ENCODE data around the gene WNT11.

WNT11 gene

DNA sequence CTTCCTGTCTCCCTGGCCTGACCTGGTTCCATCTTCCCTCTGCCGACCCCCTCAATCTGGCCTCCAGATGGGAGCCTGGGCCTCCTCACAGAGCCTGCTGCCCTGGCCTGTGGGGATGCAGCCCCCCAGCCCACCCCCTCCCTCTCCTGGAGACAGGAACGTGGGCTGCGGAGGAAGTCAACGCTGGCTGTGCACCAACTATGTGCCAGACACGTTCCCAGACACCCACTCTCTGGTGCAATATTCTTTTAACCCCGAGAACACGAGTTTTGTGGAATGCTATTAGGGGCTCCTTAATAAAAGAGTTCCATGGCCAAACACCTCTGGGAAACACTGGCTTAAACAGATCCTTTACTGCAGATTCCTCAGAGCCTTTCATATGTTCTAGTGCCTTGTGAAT lies 15.9 kb downstream of the WNT11 start:
- no peaks in the 10 kb centered on the region for H3K27me3 ChIP-seq (ENCODE audit: insufficient read depth, low read length)
- H3K9ac ChIP-seq (ENCODE audit: low read length), result no peak overlapping the region
- no peak overlapping the region for H2AK5ac ChIP-seq (ENCODE audit: low read length)
- DNase-seq, result no peak
- H3K4ac ChIP-seq (ENCODE audit: low read depth, low read length), result no peak overlapping the region
- no peak overlapping the region for H3K27ac ChIP-seq (ENCODE audit: low read depth, low read length)
- H3K23ac ChIP-seq (ENCODE audit: low read length), result no peak overlapping the region
- H3K4me2 ChIP-seq (ENCODE audit: low read length), result no peak overlapping the region
- H3K4me3 ChIP-seq (ENCODE audit: low read depth, low read length), result no peak overlapping the region
- no peak overlapping the region for H4K8ac ChIP-seq (ENCODE audit: low read depth, low read length)
- no peak overlapping the region for H4K91ac ChIP-seq (ENCODE audit: low read depth, low read length)
- H3K18ac ChIP-seq (ENCODE audit: low read length), result no peak overlapping the region
- H3K14ac ChIP-seq (ENCODE audit: low read length), result no peak overlapping the region
- H3K4me1 ChIP-seq (ENCODE audit: control insufficient read depth in 1 of 2, insufficient read depth in 2 of 2, low read length in 2 of 2), result peaks cover 0 to under 1% of the 10 kb centered on the region in 2 experiments
- no CpG with 5 or more reads among the region's 7 CpGs for WGBS (ENCODE audit: extremely low coverage, insufficient coverage, insufficient read length)
- H2BK12ac ChIP-seq (ENCODE audit: low read length), result no peak overlapping the region
- no peak overlapping the region for H2AFZ ChIP-seq (ENCODE audit: insufficient read depth, low read length, poor library complexity)
- H3K36me3 ChIP-seq (ENCODE audit: control insufficient read depth in 1 of 2, insufficient read depth in 2 of 2, low read length in 2 of 2), result peaks cover 0 to 2% of the 10 kb centered on the region in 2 experiments
- H4K12ac ChIP-seq (ENCODE audit: low read depth, low read length), result no peak overlapping the region
- H3K79me2 ChIP-seq (ENCODE audit: control insufficient read depth, insufficient read depth, low read length, poor library complexity), result no peaks in the 10 kb centered on the region
- H2BK120ac ChIP-seq (ENCODE audit: insufficient read depth, low read length, poor library complexity), result no peak overlapping the region
- H3K9me3 ChIP-seq (ENCODE audit: insufficient read depth, low read depth, low read length), result no peaks in the 10 kb centered on the region
- no peaks in the 10 kb centered on the region for H3K79me1 ChIP-seq (ENCODE audit: low read length)
- H2BK5ac ChIP-seq (ENCODE audit: low read depth, low read length, poor library complexity), result no peak overlapping the region

GRCh38 chr11:76189682-76190081 lies 16.6 kb downstream of the WNT11 start:
- peaks cover 3% of the 10 kb centered on the region for H3K79me1 ChIP-seq (ENCODE audit: low read length)
- no peak overlapping the region for H2BK5ac ChIP-seq (ENCODE audit: low read depth, low read length, poor library complexity)
- H4K8ac ChIP-seq (ENCODE audit: low read depth, low read length), result no peak overlapping the region
- no peak overlapping the region for H4K12ac ChIP-seq (ENCODE audit: low read depth, low read length)
- no CpG with 5 or more reads among the region's 6 CpGs for WGBS (ENCODE audit: extremely low coverage, insufficient coverage, insufficient read length)
- no peak overlapping the region for H3K4me2 ChIP-seq (ENCODE audit: low read length)
- no peak overlapping the region for H3K4me3 ChIP-seq (ENCODE audit: low read depth, low read length)
- no peaks in the 10 kb centered on the region for H3K9me3 ChIP-seq (ENCODE audit: insufficient read depth, low read depth, low read length)
- no peak overlapping the region for H3K18ac ChIP-seq (ENCODE audit: low read length)
- H3K4me1 ChIP-seq (ENCODE audit: control insufficient read depth in 1 of 2, insufficient read depth in 2 of 2, low read length in 2 of 2), result peaks cover 5 to 7% of the 10 kb centered on the region in 2 experiments
- H4K91ac ChIP-seq (ENCODE audit: low read depth, low read length), result no peak overlapping the region
- no peak overlapping the region for H3K9ac ChIP-seq (ENCODE audit: low read length)
- H3K23ac ChIP-seq (ENCODE audit: low read length), result no peak overlapping the region
- no peak overlapping the region for H2AFZ ChIP-seq (ENCODE audit: insufficient read depth, low read length, poor library complexity)
- no peak overlapping the region for H3K4ac ChIP-seq (ENCODE audit: low read depth, low read length)
- H2BK120ac ChIP-seq (ENCODE audit: insufficient read depth, low read length, poor library complexity), result no peak overlapping the region
- H3K27me3 ChIP-seq (ENCODE audit: insufficient read depth, low read length), result no peaks in the 10 kb centered on the region
- H2AK5ac ChIP-seq (ENCODE audit: low read length), result no peak overlapping the region
- peaks cover 0 to 2% of the 10 kb centered on the region in 2 experiments for H3K36me3 ChIP-seq (ENCODE audit: control insufficient read depth in 1 of 2, insufficient read depth in 2 of 2, low read length in 2 of 2)
- DNase-seq, result no peak
- no peak overlapping the region for H3K27ac ChIP-seq (ENCODE audit: low read depth, low read length)
- H3K79me2 ChIP-seq (ENCODE audit: control insufficient read depth, insufficient read depth, low read length, poor library complexity), result no peaks in the 10 kb centered on the region
- no peak overlapping the region for H3K14ac ChIP-seq (ENCODE audit: low read length)
- H2BK12ac ChIP-seq (ENCODE audit: low read length), result no peak overlapping the region

GRCh38 chr11:76188873-76189272 lies 17.4 kb downstream of the WNT11 start:
- H3K14ac ChIP-seq (ENCODE audit: low read length), result no peak overlapping the region
- H3K4me1 ChIP-seq (ENCODE audit: control insufficient read depth in 1 of 2, insufficient read depth in 2 of 2, low read length in 2 of 2), result peaks cover 12 to 15% of the 10 kb centered on the region in 2 experiments
- H3K4me3 ChIP-seq (ENCODE audit: low read depth, low read length), result no peak overlapping the region
- H3K4me2 ChIP-seq (ENCODE audit: low read length), result no peak overlapping the region
- H2BK120ac ChIP-seq (ENCODE audit: insufficient read depth, low read length, poor library complexity), result no peak overlapping the region
- DNase-seq, result no peak
- H3K79me1 ChIP-seq (ENCODE audit: low read length), result peaks cover 8% of the 10 kb centered on the region
- H4K12ac ChIP-seq (ENCODE audit: low read depth, low read length), result no peak overlapping the region
- peaks cover 0 to 2% of the 10 kb centered on the region in 2 experiments for H3K36me3 ChIP-seq (ENCODE audit: control insufficient read depth in 1 of 2, insufficient read depth in 2 of 2, low read length in 2 of 2)
- no peak overlapping the region for H2BK12ac ChIP-seq (ENCODE audit: low read length)
- no peak overlapping the region for H2AFZ ChIP-seq (ENCODE audit: insufficient read depth, low read length, poor library complexity)
- no peak overlapping the region for H3K9ac ChIP-seq (ENCODE audit: low read length)
- H4K8ac ChIP-seq (ENCODE audit: low read depth, low read length), result no peak overlapping the region
- no peak overlapping the region for H4K91ac ChIP-seq (ENCODE audit: low read depth, low read length)
- H2AK5ac ChIP-seq (ENCODE audit: low read length), result no peak overlapping the region
- no CpG with 5 or more reads among the region's 4 CpGs for WGBS (ENCODE audit: extremely low coverage, insufficient coverage, insufficient read length)
- no peak overlapping the region for H3K27ac ChIP-seq (ENCODE audit: low read depth, low read length)
- no peaks in the 10 kb centered on the region for H3K27me3 ChIP-seq (ENCODE audit: insufficient read depth, low read length)
- no peaks in the 10 kb centered on the region for H3K9me3 ChIP-seq (ENCODE audit: insufficient read depth, low read depth, low read length)
- H3K79me2 ChIP-seq (ENCODE audit: control insufficient read depth, insufficient read depth, low read length, poor library complexity), result no peaks in the 10 kb centered on the region
- H2BK5ac ChIP-seq (ENCODE audit: low read depth, low read length, poor library complexity), result no peak overlapping the region
- H3K4ac ChIP-seq (ENCODE audit: low read depth, low read length), result no peak overlapping the region
- no peak overlapping the region for H3K23ac ChIP-seq (ENCODE audit: low read length)
- H3K18ac ChIP-seq (ENCODE audit: low read length), result no peak overlapping the region

DNA sequence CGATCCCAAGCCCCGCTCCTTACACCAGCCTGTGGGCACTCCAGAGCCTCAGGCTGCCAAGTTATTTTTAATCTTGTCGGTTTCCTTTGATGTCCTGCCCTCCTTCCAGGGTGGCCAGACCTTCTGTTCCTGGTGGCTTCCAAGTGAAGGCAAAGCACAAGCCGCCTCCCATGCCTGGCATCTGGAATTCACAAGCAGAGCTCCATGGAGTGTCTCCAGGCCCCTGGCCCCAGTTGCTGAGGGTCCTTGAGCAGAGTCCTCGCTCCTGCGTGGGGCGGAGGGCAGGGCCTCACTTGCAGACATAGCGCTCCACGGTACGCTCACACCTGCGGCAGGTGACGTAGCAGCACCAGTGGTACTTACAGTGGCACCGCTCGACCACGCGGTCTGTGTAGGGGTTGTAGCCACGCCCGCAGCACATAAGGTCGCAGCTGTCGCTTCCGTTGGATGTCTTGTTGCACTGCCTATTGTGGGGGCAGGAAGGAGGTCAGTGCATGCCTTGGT lies 19.5 kb downstream of the WNT11 start:
- Histone ChIP-seq H3K14ac (ENCODE audit: low read length) (no peak overlapping the region), H3K23ac (ENCODE audit: low read length) (no peak overlapping the region), H2BK120ac (ENCODE audit: insufficient read depth, low read length, poor library complexity) (no peak overlapping the region), H3K36me3 (ENCODE audit: control insufficient read depth in 1 of 2, insufficient read depth in 2 of 2, low read length in 2 of 2) (peaks cover 0 to 2% of the 10 kb centered on the region in 2 experiments), H3K4me3 (ENCODE audit: low read depth, low read length) (no peak overlapping the region), H2BK5ac (ENCODE audit: low read depth, low read length, poor library complexity) (no peak overlapping the region), H2AFZ (ENCODE audit: insufficient read depth, low read length, poor library complexity) (no peak overlapping the region), H3K27me3 (ENCODE audit: insufficient read depth, low read length) (no peaks in the 10 kb centered on the region), H3K18ac (ENCODE audit: low read length) (no peak overlapping the region), H3K4me2 (ENCODE audit: low read length) (no peak overlapping the region), H3K4me1 (ENCODE audit: control insufficient read depth in 1 of 2, insufficient read depth in 2 of 2, low read length in 2 of 2) (peaks cover 14 to 15% of the 10 kb centered on the region in 2 experiments), H3K79me2 (ENCODE audit: control insufficient read depth, insufficient read depth, low read length, poor library complexity) (no peaks in the 10 kb centered on the region), H2AK5ac (ENCODE audit: low read length) (no peak overlapping the region), H3K4ac (ENCODE audit: low read depth, low read length) (no peak overlapping the region), H2BK12ac (ENCODE audit: low read length) (no peak overlapping the region), H3K9ac (ENCODE audit: low read length) (no peak overlapping the region), H3K79me1 (ENCODE audit: low read length) (peaks cover 8% of the 10 kb centered on the region), H4K91ac (ENCODE audit: low read depth, low read length) (no peak overlapping the region), H3K9me3 (ENCODE audit: insufficient read depth, low read depth, low read length) (no peaks in the 10 kb centered on the region), H4K12ac (ENCODE audit: low read depth, low read length) (no peak overlapping the region), H4K8ac (ENCODE audit: low read depth, low read length) (no peak overlapping the region), H3K27ac (ENCODE audit: low read depth, low read length) (no peak overlapping the region)
- no peak for DNase-seq
- no CpG with 5 or more reads among the region's 21 CpGs for WGBS (ENCODE audit: extremely low coverage, insufficient coverage, insufficient read length)
